GM23338 (cell line): ENCODE data around the gene ADCY1. TPM values are rescaled to one million over a fixed set of nuclear protein-coding genes. Genes with fewer than 3 reads are reported as not detected.

ENCODE experiments used
- ATAC-seq: fragments of 200-7000 bp; cut with Tn5 transposase; 3 replicates; pipeline ENCODE4 v1.9.1; 2020
- DNase-seq: peaks from one replicate; pipeline ENCODE4 v3.0.0-alpha.2; 2015; ENCODE audit warnings: low spot score
- H2AFZ ChIP-seq: fragments of 200-600 bp; sonication (generic); 2 replicates; pipeline ENCODE4 v1.8.0; 2016; ENCODE audit warnings: antibody characterized with exemption, mild to moderate bottlenecking, moderate library complexity
- H3F3A ChIP-seq: fragments of 200-600 bp; sonication (generic); replicated peaks from 2 replicates; pipeline ENCODE4 v1.8.0; 2017; ENCODE audit warnings: antibody characterized with exemption, mixed run types, low read depth
- H3K27ac ChIP-seq: fragments of 200-600 bp; sonication (generic); 2 replicates; pipeline ENCODE4 v1.6.1; 2016; ENCODE audit warnings: low read depth
- H3K27me3 ChIP-seq: fragments of 200-600 bp; sonication (generic); 2 replicates; pipeline ENCODE4 v1.8.0; 2016; ENCODE audit warnings: mild to moderate bottlenecking, mixed run types, moderate library complexity; ENCODE audit not compliant: insufficient read depth
- H3K36me3 ChIP-seq: fragments of 200-600 bp; sonication (generic); 2 replicates; pipeline ENCODE4 v1.8.0; 2016; ENCODE audit warnings: mild to moderate bottlenecking; ENCODE audit not compliant: insufficient read depth
- H3K4me1 ChIP-seq: fragments of 200-600 bp; sonication (generic); 2 replicates; pipeline ENCODE4 v1.8.0; 2016; ENCODE audit warnings: mild to moderate bottlenecking, moderate library complexity; ENCODE audit not compliant: insufficient read depth
- H3K4me2 ChIP-seq: fragments of 200-600 bp; sonication (generic); 2 replicates; pipeline ENCODE4 v1.7.1; 2017; ENCODE audit warnings: mixed run types
- H3K4me3 ChIP-seq: fragments of 200-600 bp; sonication (generic); 2 replicates; pipeline ENCODE4 v1.6.1; 2016; ENCODE audit warnings: mixed run types
- H3K79me2 ChIP-seq: fragments of 200-600 bp; sonication (generic); replicated peaks from 2 replicates; pipeline ENCODE4 v1.8.0; 2017; ENCODE audit warnings: mild to moderate bottlenecking; ENCODE audit not compliant: insufficient read depth
- H3K9me2 ChIP-seq: fragments of 200-600 bp; sonication (generic); 2 replicates; pipeline ENCODE4 v1.8.0; 2017; ENCODE audit not compliant: insufficient read depth
- H4K20me1 ChIP-seq: fragments of 200-600 bp; sonication (generic); replicated peaks from 2 replicates; pipeline ENCODE4 v1.8.0; 2017; ENCODE audit warnings: mild to moderate bottlenecking; ENCODE audit not compliant: insufficient read depth
- H3K27ac Mint-ChIP-seq: 2 replicates; pipeline ENCODE4 v1.8.0; 2020; ENCODE audit warnings: inconsistent platforms, mild to moderate bottlenecking, moderate library complexity, mixed read lengths
- H3K27me3 Mint-ChIP-seq: 3 replicates; pipeline ENCODE4 v1.8.0; 2022; ENCODE audit warnings: low read depth, mild to moderate bottlenecking, moderate library complexity, mixed read lengths, inconsistent platforms; ENCODE audit not compliant: insufficient read depth, poor library complexity
- H3K36me3 Mint-ChIP-seq: 3 replicates; pipeline ENCODE4 v1.8.0; 2021; ENCODE audit warnings: low read depth, mild to moderate bottlenecking, inconsistent platforms, moderate library complexity, mixed read lengths
- H3K4me1 Mint-ChIP-seq: 3 replicates; pipeline ENCODE4 v1.8.0; 2020; ENCODE audit warnings: mild to moderate bottlenecking, inconsistent platforms, mixed read lengths
- H3K4me3 Mint-ChIP-seq: 3 replicates; pipeline ENCODE4 v1.8.0; 2021; ENCODE audit warnings: moderate library complexity, mild to moderate bottlenecking, inconsistent platforms, mixed read lengths
- H3K9me3 Mint-ChIP-seq: 3 replicates; pipeline ENCODE4 v1.8.0; 2020; ENCODE audit warnings: moderate library complexity, mild to moderate bottlenecking, inconsistent platforms, mixed read lengths
- CREB1 ChIP-seq: fragments of 250-450 bp; sonication (Bioruptor Pico); IDR thresholded peaks from 2 replicates; pipeline ENCODE4 v1.5.0; 2020; ENCODE audit warnings: low read depth, mild to moderate bottlenecking, moderate library complexity
- EZH2phosphoT487 ChIP-seq: fragments of 200-600 bp; sonication (generic); IDR thresholded peaks from one replicate; pipeline ENCODE4 v1.8.1; 2018; ENCODE audit warnings: antibody characterized with exemption; ENCODE audit not compliant: unreplicated experiment
- JUNB ChIP-seq: IDR thresholded peaks from one replicate; pipeline ENCODE4 v1.6.1; 2016; ENCODE audit warnings: antibody characterized with exemption; ENCODE audit not compliant: unreplicated experiment
- POLR2AphosphoS5 ChIP-seq: IDR thresholded peaks from 2 replicates; pipeline ENCODE4 v1.6.1; 2016; ENCODE audit warnings: antibody characterized with exemption, low read depth
- STAT1 ChIP-seq: IDR thresholded peaks from one replicate; pipeline ENCODE4 v1.6.1; 2016; ENCODE audit warnings: antibody characterized with exemption; ENCODE audit not compliant: unreplicated experiment
- ZNF114 ChIP-seq: fragments of 250-450 bp; sonication (Bioruptor Pico); IDR thresholded peaks from 2 replicates; pipeline ENCODE4 v1.5.0; 2020; ENCODE audit warnings: mild to moderate bottlenecking, moderate library complexity
- ZNF331 ChIP-seq: fragments of 250-450 bp; sonication (Bioruptor Pico); IDR thresholded peaks from 2 replicates; pipeline ENCODE4 v1.5.0; 2020; ENCODE audit warnings: low read depth, mild to moderate bottlenecking, moderate library complexity
- ZNF462 ChIP-seq: fragments of 250-450 bp; sonication (Bioruptor Pico); IDR thresholded peaks from 2 replicates; pipeline ENCODE4 v1.5.0; 2020; ENCODE audit warnings: mild to moderate bottlenecking, moderate library complexity
- polyA plus RNA-seq: library from polyadenylated mRNA; unstranded; fragments of >200 nt; fragmentation: Nextera tagmentation; extraction: Ambion mirVana; gene quantifications from 2 replicates; pipeline ENCODE4 v1.2.1, GENCODE V29; 2016
- total RNA-seq: library from RNA; depleted of rRNA; stranded (reverse); fragments of >200 nt; shearing (Covaris generic); gene quantifications from 2 replicates; pipeline ENCODE4 v1.2.3, GENCODE V29; 2014
- TF ChIP-seq, protein P1 (sequence below): IDR thresholded peaks from 2 replicates; pipeline ENCODE4 v1.6.1; 2016; ENCODE audit warnings: antibody characterized with exemption

The ADCY1 gene
- total and polyA plus RNA-seq, 2 experiments from 2014 or later: 2.3 to 18.7 TPM

- TF ChIP-seq ZNF462 (CRISPR knock-in tag): no peak
These were observed 10.8 kb upstream of the ADCY1 start (continued) for GRCh38 chr7:45563401-45563800.

- H3K4me2 ChIP-seq: peak overlapping the region; percentile 66
- Mint-ChIP-seq H3K9me3 (peaks cover 15% of the 10 kb centered on the region), H3K4me1 (peaks cover 56% of the 10 kb centered on the region), H3K27ac (no peak overlapping the region), H3K4me3 (peak overlapping the region; percentile 32; the same call in 1 of the 3 replicates), H3K36me3 (peaks cover 11% of the 10 kb centered on the region), H3K27me3 (peaks cover 14% of the 10 kb centered on the region)
- H2AFZ ChIP-seq: peak overlapping the region; percentile 53
- no peak overlapping the region for H3K27ac ChIP-seq
- H3K9me2 ChIP-seq: 0 out of 2 replicates have a peak, but pooled peaks cover 3% of the 10 kb centered on the region
- no peaks in the 10 kb centered on the region for H4K20me1 ChIP-seq
- no peak overlapping the region for H3K4me3 ChIP-seq
- peak; percentile 69 for ATAC-seq
- H3K27me3 ChIP-seq: no peaks in the 10 kb centered on the region
- no peak for DNase-seq
- H3K36me3 ChIP-seq: no peaks in the 10 kb centered on the region
- no peaks in the 10 kb centered on the region for H3K79me2 ChIP-seq
- H3F3A ChIP-seq: 0 out of 2 replicates have a peak, but pooled peaks cover 6% of the 10 kb centered on the region
- H3K4me1 ChIP-seq: peaks cover 43% of the 10 kb centered on the region
- TF ChIP-seq ZNF331 (CRISPR knock-in tag) (no peak), EZH2phosphoT487 (no peak), JUNB (no peak), CREB1 (CRISPR knock-in tag) (no peak), ZNF462 (CRISPR knock-in tag) (no peak), POLR2AphosphoS5 (no peak), ZNF114 (no peak), STAT1 (no peak)
- TF ChIP-seq, protein P1, sequence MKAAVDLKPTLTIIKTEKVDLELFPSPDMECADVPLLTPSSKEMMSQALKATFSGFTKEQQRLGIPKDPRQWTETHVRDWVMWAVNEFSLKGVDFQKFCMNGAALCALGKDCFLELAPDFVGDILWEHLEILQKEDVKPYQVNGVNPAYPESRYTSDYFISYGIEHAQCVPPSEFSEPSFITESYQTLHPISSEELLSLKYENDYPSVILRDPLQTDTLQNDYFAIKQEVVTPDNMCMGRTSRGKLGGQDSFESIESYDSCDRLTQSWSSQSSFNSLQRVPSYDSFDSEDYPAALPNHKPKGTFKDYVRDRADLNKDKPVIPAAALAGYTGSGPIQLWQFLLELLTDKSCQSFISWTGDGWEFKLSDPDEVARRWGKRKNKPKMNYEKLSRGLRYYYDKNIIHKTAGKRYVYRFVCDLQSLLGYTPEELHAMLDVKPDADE: no peak
These were observed 10.2 kb upstream of the ADCY1 start for GRCh38 chr7:45563941-45564461.
